ENCODE measurements around the gene MYH10. TPM values are rescaled to one million over a fixed set of nuclear protein-coding genes. Genes with fewer than 3 reads are reported as not detected.

Gene MYH10
- total and polyA plus RNA-seq, 12 donors = 10.3 to 61.0 (median 36.2) TPM

- no peak for DNase-seq
- no peak for ATAC-seq
- Histone ChIP-seq H3K4me1 (peaks cover 0 to 10% (median 0%) of the 10 kb centered on the region in 9 donors), H3K4me3 (no peak overlapping the region), H3K36me3 (peaks cover 0 to 100% (median 66%) of the 10 kb centered on the region in 9 donors), H3K9me3 (no peaks in the 10 kb centered on the region), H3K27ac (no peak overlapping the region), H3K27me3 (no peaks in the 10 kb centered on the region)
- no peak for TF ChIP-seq CTCF (IDR thresholded peaks at IDR 0.05)
- 75 to 77% methylated on average over 2 of the region's 2 CpGs for WGBS, 2 donors
- intact Hi-C loops (cut with DNase I) = no loop called here
Measured at GRCh38 chr17:8455665-8456209, 174.8 kb downstream of the MYH10 start.

GRCh38 chr17:8453326-8453725 lies 177.2 kb downstream of the MYH10 start:
- peaks cover 0 to 100% (median 60%) of the 10 kb centered on the region in 9 donors for H3K36me3 ChIP-seq
- H3K27me3 ChIP-seq = no peaks in the 10 kb centered on the region
- peaks cover 0 to 14% (median 5%) of the 10 kb centered on the region in 9 donors for H3K4me1 ChIP-seq
- no peak overlapping the region for H3K27ac ChIP-seq
- DNase-seq (no peak), ATAC-seq (no peak)
- intact Hi-C loops (cut with DNase I) = no loop called here
- H3K4me3 ChIP-seq = no peak overlapping the region
- 88 to 90% methylated on average over 3 of the region's 3 CpGs for WGBS, 2 donors
- no peak for TF ChIP-seq CTCF (IDR thresholded peaks at IDR 0.05)
- H3K9me3 ChIP-seq = no peaks in the 10 kb centered on the region

- no peak overlapping the region for H3K27ac ChIP-seq
- intact Hi-C loops (cut with DNase I) = no loop called here
- H3K9me3 ChIP-seq = no peaks in the 10 kb centered on the region
- no peak for ATAC-seq
- peaks cover 0 to 27% (median 14%) of the 10 kb centered on the region in 9 donors for H3K4me1 ChIP-seq
- no peak overlapping the region for H3K4me3 ChIP-seq
- TF ChIP-seq CTCF (IDR thresholded peaks at IDR 0.05) = no peak
- 80 to 96% methylated on average over 8 of the region's 8 CpGs for WGBS, 2 donors
- DNase-seq = no peak
- H3K27me3 ChIP-seq = no peaks in the 10 kb centered on the region
- peaks cover 0 to 100% (median 55%) of the 10 kb centered on the region in 9 donors for H3K36me3 ChIP-seq
Measured at GRCh38 chr17:8451933-8452614, 178.5 kb downstream of the MYH10 start.

- H3K4me3 ChIP-seq = no peak overlapping the region
- H3K36me3 ChIP-seq = peaks cover 0 to 100% (median 41%) of the 10 kb centered on the region in 9 donors
- peak overlapping the region in 5 of 10 donors; percentile 1 to 59 (median 8) for H3K27ac ChIP-seq
- H3K9me3 ChIP-seq = no peaks in the 10 kb centered on the region
- DNase-seq (no peak), ATAC-seq (no peak)
- intact Hi-C loops (cut with DNase I) = loop anchor here in 1 of 10 donors (10.0 kb wide), 1 partner anchor 64 kb away; the partner anchor contains the start of gene RPL26
- no peak for TF ChIP-seq CTCF (IDR thresholded peaks at IDR 0.05)
- no peaks in the 10 kb centered on the region for H3K27me3 ChIP-seq
- H3K4me1 ChIP-seq = peaks cover 0 to 53% (median 38%) of the 10 kb centered on the region in 9 donors
- WGBS, 2 donors = 56 to 66% methylated on average over 3 of the region's 3 CpGs
Measured at GRCh38 chr17:8448310-8448709, 182.2 kb downstream of the MYH10 start.
